ENCODE data around the gene ARSB.

DNA sequence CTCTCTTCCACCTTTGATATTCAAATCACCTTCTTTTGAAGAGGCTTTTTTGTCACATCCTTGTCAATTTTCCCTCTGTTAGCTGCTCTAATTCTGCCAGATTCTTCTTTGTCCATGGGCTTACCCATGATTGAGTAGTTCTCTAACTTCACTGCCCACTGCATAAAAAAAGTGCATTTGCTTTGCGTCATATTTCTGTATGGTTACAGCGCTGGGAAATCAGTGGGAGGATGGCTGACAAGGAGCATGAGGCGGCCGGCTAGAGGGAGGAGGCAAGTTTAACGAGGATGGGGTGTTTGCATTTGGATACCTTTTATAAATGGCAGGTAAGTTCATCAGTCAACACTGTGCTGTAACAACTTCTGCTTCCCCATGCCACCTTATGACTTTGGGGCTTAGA, 220.0 kb downstream of the ARSB start:
- TF ChIP-seq, protein P1, sequence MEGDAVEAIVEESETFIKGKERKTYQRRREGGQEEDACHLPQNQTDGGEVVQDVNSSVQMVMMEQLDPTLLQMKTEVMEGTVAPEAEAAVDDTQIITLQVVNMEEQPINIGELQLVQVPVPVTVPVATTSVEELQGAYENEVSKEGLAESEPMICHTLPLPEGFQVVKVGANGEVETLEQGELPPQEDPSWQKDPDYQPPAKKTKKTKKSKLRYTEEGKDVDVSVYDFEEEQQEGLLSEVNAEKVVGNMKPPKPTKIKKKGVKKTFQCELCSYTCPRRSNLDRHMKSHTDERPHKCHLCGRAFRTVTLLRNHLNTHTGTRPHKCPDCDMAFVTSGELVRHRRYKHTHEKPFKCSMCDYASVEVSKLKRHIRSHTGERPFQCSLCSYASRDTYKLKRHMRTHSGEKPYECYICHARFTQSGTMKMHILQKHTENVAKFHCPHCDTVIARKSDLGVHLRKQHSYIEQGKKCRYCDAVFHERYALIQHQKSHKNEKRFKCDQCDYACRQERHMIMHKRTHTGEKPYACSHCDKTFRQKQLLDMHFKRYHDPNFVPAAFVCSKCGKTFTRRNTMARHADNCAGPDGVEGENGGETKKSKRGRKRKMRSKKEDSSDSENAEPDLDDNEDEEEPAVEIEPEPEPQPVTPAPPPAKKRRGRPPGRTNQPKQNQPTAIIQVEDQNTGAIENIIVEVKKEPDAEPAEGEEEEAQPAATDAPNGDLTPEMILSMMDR (conservative IDR thresholded peaks at IDR 0.05 in 1 of 2, IDR thresholded peaks at IDR 0.05 in 1 of 2; ENCODE audit: low read depth in 1 of 2, low read length in 2 of 2), result no peak
- TF ChIP-seq EZH2 (IDR thresholded peaks at IDR 0.05; ENCODE audit: low read length, missing control alignments), result no peak
